Mucosa of descending colon (tissue), 3 donors: ENCODE results near the gene FNDC3B. TPM values are rescaled to one million over a fixed set of nuclear protein-coding genes. Genes with fewer than 3 reads are reported as not detected.

Experiments used
- ATAC-seq: fragments of 200-7000 bp; cut with Tn5 transposase; one replicate; pipeline ENCODE4 v1.9.1; 2020; ENCODE audit warnings: mild to moderate bottlenecking, moderate library complexity
- DNase-seq, 3 donors: peaks; one replicate each; pipeline ENCODE4 v3.0.0-alpha.2; 2020
- H3K36me3 ChIP-seq: fragments of 200-600 bp; one replicate; pipeline ENCODE4 v1.8.0; 2021; ENCODE audit warnings: low read depth, mild to moderate bottlenecking
- H3K4me1 ChIP-seq: fragments of 200-600 bp; one replicate; pipeline ENCODE4 v1.8.0; 2021; ENCODE audit warnings: low read depth, mild to moderate bottlenecking
- H3K4me3 ChIP-seq: fragments of 200-600 bp; one replicate; pipeline ENCODE4 v1.8.0; 2021; ENCODE audit warnings: mild to moderate bottlenecking
- H3K9me3 ChIP-seq: fragments of 200-600 bp; one replicate; pipeline ENCODE4 v1.8.0; 2021; ENCODE audit warnings: mild to moderate bottlenecking
- intact Hi-C, 2 donors: fragments of 100-400 bp; cut with DNase I in 1 of 2; cut with micrococcal nuclease in 1 of 2; formaldehyde crosslinking; loops; one replicate each; pipeline versions ENCODE4 v1.11.0 to v1.11.1; 2022; cut with DNase I, micrococcal nuclease
- total RNA-seq, 3 donors: library from RNA; stranded (reverse); fragmentation: NEBNext Ultra II Directional in 2 of 3; extraction: Animal tissue kit (Norgen Biotek cat#: 25700) in 2 of 3; gene quantifications; one replicate each; pipeline versions ENCODE4 v1.2.1 to v1.2.4, GENCODE V29; 2021 to 2023
- TF ChIP-seq, protein P1 (sequence below): fragments of 200-600 bp; IDR thresholded peaks from one replicate; pipeline ENCODE4 v1.8.0; 2022; ENCODE audit warnings: antibody characterized with exemption, mild to moderate bottlenecking
- donor health status: DM: no; HTN: no; CAD: no; lungs with moderate emphysema.
- donor health status: DM: no; HTN: no; CAD: no.
- donor health status: DM: no; HTN: yes; CAD: no.

The FNDC3B gene
- total RNA-seq, 3 donors from 2014 or later: 107 to 132 (median 126) TPM

DNA sequence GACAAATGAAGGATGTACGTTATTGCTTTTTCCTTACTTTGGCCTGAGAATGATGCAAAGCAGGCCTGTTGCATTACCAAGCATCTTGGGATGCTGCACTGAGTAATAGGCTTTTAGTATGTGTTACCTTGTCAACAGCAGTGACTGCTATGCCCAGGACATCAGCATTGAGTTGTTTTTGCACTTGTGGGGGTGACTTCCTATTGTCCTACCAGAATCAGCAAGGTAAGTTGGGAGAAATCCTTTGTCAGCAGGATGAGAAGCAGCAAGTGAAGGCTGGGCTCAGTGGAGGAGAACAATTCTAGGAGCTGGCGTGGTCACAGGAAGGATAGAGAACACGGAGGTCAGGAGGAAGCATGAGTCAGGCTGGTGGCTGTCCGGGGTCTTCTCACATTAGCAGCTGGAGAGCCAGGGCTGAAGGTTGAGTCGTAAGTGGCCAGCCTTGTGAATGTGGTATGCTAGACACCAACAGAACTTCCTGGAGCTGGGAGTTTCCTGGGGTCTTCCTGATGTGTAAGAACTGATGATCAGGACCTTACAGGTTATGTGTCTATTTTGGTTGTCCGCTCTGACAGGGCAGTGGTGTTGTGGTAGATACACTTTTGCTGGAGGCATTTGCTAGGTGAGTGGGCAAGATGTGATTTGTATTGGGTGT, 142.7 kb downstream of the FNDC3B start:
- ATAC-seq: peak; percentile 24
- Histone ChIP-seq H3K4me1 (peaks cover 11% of the 10 kb centered on the region), H3K9me3 (no peaks in the 10 kb centered on the region), H3K4me3 (no peak overlapping the region), H3K36me3 (no peaks in the 10 kb centered on the region)
- peak in 1 of 3 donors; percentile 23 for DNase-seq
- intact Hi-C loops: no loop called here
- TF ChIP-seq, protein P1, sequence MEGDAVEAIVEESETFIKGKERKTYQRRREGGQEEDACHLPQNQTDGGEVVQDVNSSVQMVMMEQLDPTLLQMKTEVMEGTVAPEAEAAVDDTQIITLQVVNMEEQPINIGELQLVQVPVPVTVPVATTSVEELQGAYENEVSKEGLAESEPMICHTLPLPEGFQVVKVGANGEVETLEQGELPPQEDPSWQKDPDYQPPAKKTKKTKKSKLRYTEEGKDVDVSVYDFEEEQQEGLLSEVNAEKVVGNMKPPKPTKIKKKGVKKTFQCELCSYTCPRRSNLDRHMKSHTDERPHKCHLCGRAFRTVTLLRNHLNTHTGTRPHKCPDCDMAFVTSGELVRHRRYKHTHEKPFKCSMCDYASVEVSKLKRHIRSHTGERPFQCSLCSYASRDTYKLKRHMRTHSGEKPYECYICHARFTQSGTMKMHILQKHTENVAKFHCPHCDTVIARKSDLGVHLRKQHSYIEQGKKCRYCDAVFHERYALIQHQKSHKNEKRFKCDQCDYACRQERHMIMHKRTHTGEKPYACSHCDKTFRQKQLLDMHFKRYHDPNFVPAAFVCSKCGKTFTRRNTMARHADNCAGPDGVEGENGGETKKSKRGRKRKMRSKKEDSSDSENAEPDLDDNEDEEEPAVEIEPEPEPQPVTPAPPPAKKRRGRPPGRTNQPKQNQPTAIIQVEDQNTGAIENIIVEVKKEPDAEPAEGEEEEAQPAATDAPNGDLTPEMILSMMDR: no peak

DNA sequence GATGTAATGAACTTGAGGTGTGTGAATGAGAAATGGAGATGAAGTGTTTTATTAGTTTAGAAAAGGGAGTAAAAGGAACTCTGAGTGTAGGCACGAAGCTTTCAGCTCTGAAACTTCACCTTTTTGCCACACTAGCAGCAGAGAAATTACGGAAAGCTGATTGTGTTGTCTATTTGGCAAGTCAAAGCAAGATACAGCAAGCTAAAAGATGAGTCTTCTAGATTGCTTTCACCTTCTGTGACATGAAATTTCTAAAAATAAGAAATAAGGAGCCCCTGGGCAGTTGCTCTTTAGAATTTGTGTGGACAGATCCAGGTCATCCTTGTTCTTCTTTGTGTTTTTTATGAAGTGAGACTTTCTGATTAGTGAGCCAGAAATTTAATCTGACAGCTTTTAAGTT, 143.4 kb downstream of the FNDC3B start:
- Histone ChIP-seq H3K36me3 (no peaks in the 10 kb centered on the region), H3K4me3 (no peak overlapping the region), H3K9me3 (no peaks in the 10 kb centered on the region), H3K4me1 (peaks cover 11% of the 10 kb centered on the region)
- ATAC-seq: peak; percentile 7
- intact Hi-C loops: no loop called here
- DNase-seq: no peak
- TF ChIP-seq, protein P1: no peak

DNA sequence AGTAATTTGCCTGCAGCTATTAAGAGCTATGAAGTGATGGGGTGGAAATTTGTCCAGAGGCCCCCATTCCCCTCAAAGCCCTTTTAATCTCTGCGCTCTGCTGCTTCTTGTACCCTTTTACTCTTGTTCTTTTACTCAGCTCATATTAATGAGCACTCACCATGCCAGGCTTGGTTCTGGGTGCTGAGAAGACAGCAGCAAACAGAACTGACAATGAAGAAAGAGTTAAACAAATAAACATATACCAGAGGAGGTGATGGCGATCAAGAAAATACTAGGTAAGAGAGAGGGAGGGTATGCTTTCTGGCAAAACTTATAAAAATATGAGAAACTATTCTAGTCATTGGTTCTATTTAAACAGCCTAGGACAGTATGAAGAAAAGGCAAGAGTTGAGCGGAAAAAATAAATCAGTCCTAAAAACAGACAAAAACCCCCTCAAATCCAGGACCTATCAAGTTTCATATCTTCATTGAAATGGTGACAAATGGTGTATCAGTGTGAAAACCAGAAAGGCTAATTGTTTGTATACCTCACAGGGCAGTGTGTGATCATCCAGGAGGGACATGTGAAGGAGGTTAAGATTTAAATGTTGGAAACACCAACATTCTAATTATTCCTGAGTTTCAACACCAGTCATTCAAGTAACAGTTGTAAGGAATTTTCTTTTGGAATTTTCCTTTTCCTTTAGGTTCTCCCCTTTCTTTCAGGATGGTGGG, 144.9 kb downstream of the FNDC3B start:
- Histone ChIP-seq H3K9me3 (no peaks in the 10 kb centered on the region), H3K36me3 (no peaks in the 10 kb centered on the region), H3K4me1 (peaks cover 11% of the 10 kb centered on the region), H3K4me3 (no peak overlapping the region)
- TF ChIP-seq, protein P1: no peak
- intact Hi-C loops: no loop called here
- no peak for ATAC-seq
- no peak for DNase-seq

DNA sequence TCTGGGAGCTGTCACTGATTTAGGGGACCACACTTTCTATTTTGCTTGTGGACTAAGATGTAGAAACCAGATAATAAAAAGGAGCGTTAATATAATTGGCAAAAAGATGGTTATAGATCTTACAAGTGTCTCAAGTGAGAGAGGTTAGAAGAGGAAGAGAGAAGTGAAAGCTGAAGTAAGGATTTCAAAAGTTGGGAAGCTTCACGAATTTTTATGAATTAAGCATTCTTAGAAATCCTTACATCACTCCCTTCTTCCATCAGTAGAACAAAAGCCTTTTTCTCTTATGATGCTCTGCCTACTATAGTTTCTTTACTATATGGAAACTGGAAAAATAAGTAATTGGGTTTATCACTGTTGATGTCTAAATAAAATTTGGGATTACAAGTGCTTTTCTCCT, 146.5 kb downstream of the FNDC3B start:
- DNase-seq: no peak
- H3K4me3 ChIP-seq: no peak overlapping the region
- no peaks in the 10 kb centered on the region for H3K36me3 ChIP-seq
- intact Hi-C loops: no loop called here
- H3K9me3 ChIP-seq: no peaks in the 10 kb centered on the region
- H3K4me1 ChIP-seq: peaks cover 3% of the 10 kb centered on the region
- no peak for ATAC-seq
- TF ChIP-seq, protein P1: no peak

DNA sequence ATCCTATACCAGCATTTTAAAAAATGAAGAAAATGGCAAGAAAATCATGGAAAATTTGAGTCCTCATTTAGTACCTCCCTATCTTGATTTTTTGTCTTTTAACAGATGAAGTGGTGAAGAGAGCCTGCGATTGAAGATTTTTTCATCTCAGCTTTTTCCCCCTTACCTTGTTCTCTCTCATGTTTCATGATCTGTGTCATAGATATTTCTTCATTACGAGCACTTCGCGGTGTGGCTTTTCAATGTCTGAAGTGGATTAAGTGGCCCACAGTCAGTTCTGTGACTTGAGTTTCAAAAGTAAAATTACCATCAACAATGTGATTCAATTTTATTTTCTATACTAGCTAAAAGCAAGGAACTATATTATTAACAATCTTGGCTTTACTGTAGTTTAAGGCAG, 147.2 kb downstream of the FNDC3B start:
- Histone ChIP-seq H3K4me1 (peaks cover 3% of the 10 kb centered on the region), H3K4me3 (no peak overlapping the region), H3K36me3 (no peaks in the 10 kb centered on the region), H3K9me3 (no peaks in the 10 kb centered on the region)
- TF ChIP-seq, protein P1: no peak
- intact Hi-C loops: no loop called here
- ATAC-seq (no peak), DNase-seq (no peak)
